Activated CD4-positive, alpha-beta T cell treated with anti-CD3 and anti-CD28 coated beads, Interleukin-2, amount 50 U/mL, for 48 hours (primary cell): ENCODE results near the gene NLGN2.

Source experiments
- DNase-seq, 2 experiments: peaks; one replicate each; pipeline ENCODE4 v3.0.0-alpha.2; 2020

The NLGN2 gene

GRCh38 chr17:7437950-7438614 is 30.4 kb downstream of the NLGN2 start:
- peak; percentile 74 to 78 for DNase-seq

- DNase-seq, result no peak
These were observed 31.2 kb downstream of the NLGN2 start for GRCh38 chr17:7438656-7439460.

- peak in 1 of 2 experiments; percentile 13 for DNase-seq
These were observed 31.9 kb downstream of the NLGN2 start, which contains the start of gene FGF11 for GRCh38 chr17:7439462-7440112. TSS of gene FGF11 (plus strand) at chr17:7439512. CDS start at chr17:7439621, 109 bp downstream.

GRCh38 chr17:7440113-7440833 is 32.6 kb downstream of the NLGN2 start:
- DNase-seq, result peak; percentile 55 to 68

- DNase-seq, result peak; percentile 29 to 39
These were observed 33.2 kb downstream of the NLGN2 start for GRCh38 chr17:7440834-7441195.

GRCh38 chr17:7441266-7441665 is 33.6 kb downstream of the NLGN2 start:
- DNase-seq, result no peak

- no peak for DNase-seq
These were observed 34.5 kb downstream of the NLGN2 start for GRCh38 chr17:7442142-7442541.

- DNase-seq, result no peak
These were observed 36.1 kb downstream of the NLGN2 start for GRCh38 chr17:7443499-7444485.

GRCh38 chr17:7444682-7445618 is 37.3 kb downstream of the NLGN2 start, which contains the start of gene CHRNB1:
TSS of gene CHRNB1 (plus strand) at chr17:7445061. CDS start at chr17:7445128, 67 bp downstream.
- peak; percentile 9 to 34 for DNase-seq

- peak; percentile 9 to 31 for DNase-seq
These were observed 37.9 kb downstream of the NLGN2 start for GRCh38 chr17:7445619-7445968.

GRCh38 chr17:7448461-7448860 is 40.8 kb downstream of the NLGN2 start:
- DNase-seq, result no peak

- no peak for DNase-seq
These were observed 52.4 kb downstream of the NLGN2 start for GRCh38 chr17:7459961-7460545.

GRCh38 chr17:7460850-7461660 is 53.4 kb downstream of the NLGN2 start:
- DNase-seq, result no peak

GRCh38 chr17:7462474-7463371 is 55.1 kb downstream of the NLGN2 start:
- no peak for DNase-seq

GRCh38 chr17:7463372-7463846 is 55.8 kb downstream of the NLGN2 start:
- no peak for DNase-seq

- DNase-seq, result no peak
These were observed 56.4 kb downstream of the NLGN2 start for GRCh38 chr17:7464081-7464480.

GRCh38 chr17:7465597-7466275 is 58.1 kb downstream of the NLGN2 start:
- no peak for DNase-seq

GRCh38 chr17:7466318-7466638 is 58.6 kb downstream of the NLGN2 start:
- no peak for DNase-seq
